Body of pancreas (tissue), 4 donors: ENCODE results near the gene YPEL5. TPM values are rescaled to one million over a fixed set of nuclear protein-coding genes. Genes with fewer than 3 reads are reported as not detected.
"Not testable (repeated sequence)": the region's sequence is repeated elsewhere in the genome, so short reads cannot be mapped to it uniquely, and the experiment has no call there.

Experiments used
- ATAC-seq: fragments of 150-250 bp; one replicate; pipeline ENCODE4 v1.9.1; 2016
- DNase-seq, 4 donors: peaks; one replicate each; pipeline ENCODE4 v3.0.0-alpha.2; 2019
- H3K27ac ChIP-seq, 4 donors: fragments of 200-600 bp; sonication (generic); 1 replicate in 3 of 4; 2 replicates in 1 of 4; pipeline versions ENCODE4 v1.5.1 to v1.6.1; 2016 to 2019; ENCODE audit warnings: mild to moderate bottlenecking in 1 of 4, mixed read lengths in 1 of 4, moderate library complexity in 1 of 4
- H3K27me3 ChIP-seq, 2 donors: fragments of 200-600 bp; sonication (generic); one replicate each; pipeline ENCODE4 v1.6.0; 2016; ENCODE audit warnings: mild to moderate bottlenecking in 1 of 2
- H3K36me3 ChIP-seq, 2 donors: fragments of 200-600 bp; sonication (generic); replicated peaks in 1 of 2; 2 replicates each; pipeline ENCODE4 v1.5.1; 2016; ENCODE audit warnings: low read depth in 2 of 2; ENCODE audit not compliant: insufficient read depth in 1 of 2
- H3K4me1 ChIP-seq: fragments of 200-600 bp; sonication (generic); one replicate; pipeline ENCODE4 v1.6.0; 2016
- H3K4me3 ChIP-seq, 2 donors: fragments of 200-600 bp; sonication (generic); 1 replicate in 1 of 2; 2 replicates in 1 of 2; pipeline ENCODE4 v1.5.1; 2016 to 2019
- H3K9me3 ChIP-seq, 3 donors: fragments of 200-600 bp; sonication (generic); 1 replicate in 2 of 3; 2 replicates in 1 of 3; pipeline ENCODE4 v1.5.1; 2016
- CTCF ChIP-seq, 7 experiments: fragments of 450-650 bp in 4 of 7; fragments of 200-600 bp in 3 of 7; sonication (generic) in 3 of 7; IDR thresholded peaks; one replicate each; pipeline ENCODE4 v1.5.1; 2016 to 2019; ENCODE audit warnings: antibody characterized with exemption in 7 of 7
- POLR2A ChIP-seq, 3 donors: fragments of 450-650 bp; IDR thresholded peaks; one replicate each; pipeline ENCODE4 v1.6.1; 2016; ENCODE audit warnings: antibody characterized with exemption in 3 of 3, mild to moderate bottlenecking in 2 of 3
- WGBS, 2 donors: methylation state at CpG; one replicate each; pipeline ENCODE4 v1.1.5; 2017; 5-methylcytosine and 5-hydroxymethylcytosine counted together
- intact Hi-C: fragments of 100-400 bp; cut with DNase I; formaldehyde crosslinking; loops from one replicate; pipeline ENCODE4 v1.15.1; 2023
- total RNA-seq, 2 donors: library from RNA; depleted of rRNA; stranded (reverse); fragments of >200 nt; gene quantifications; one replicate each; pipeline ENCODE4 v1.1.0, GENCODE V29; 2016

YPEL5 gene
- total RNA-seq, 2 donors from 2014 or later, result 29.3 to 36.6 TPM

- ATAC-seq, result no peak
- TF ChIP-seq CTCF (IDR thresholded peaks at IDR 0.05) (no peak), POLR2A (IDR thresholded peaks at IDR 0.05) (no peak)
- DNase-seq, result no peak
- H3K27me3 ChIP-seq, result no peaks in the 10 kb centered on the region
- intact Hi-C loops, result no loop called here
- no peak overlapping the region for H3K4me3 ChIP-seq
- no peaks in the 10 kb centered on the region for H3K36me3 ChIP-seq
- H3K9me3 ChIP-seq, result no peaks in the 10 kb centered on the region
- WGBS, 2 donors, result 77% methylated on average over 6 of the region's 6 CpGs
- H3K4me1 ChIP-seq, result peaks cover 8% of the 10 kb centered on the region
- no peak overlapping the region for H3K27ac ChIP-seq
Observed at GRCh38 chr2:30110773-30111172, 36.0 kb upstream of the YPEL5 start.

- intact Hi-C loops, H3K4me1 ChIP-seq, H3K36me3 ChIP-seq, H3K27me3 ChIP-seq, H3K9me3 ChIP-seq, ATAC-seq, DNase-seq, H3K4me3 ChIP-seq, H3K27ac ChIP-seq: not testable (repeated sequence)
- 61 to 87% methylated on average over 10 to 19 of the region's 19 CpGs for WGBS, 2 donors
Observed at GRCh38 chr2:30111186-30111585, 35.6 kb upstream of the YPEL5 start.

GRCh38 chr2:30112561-30112960, 34.2 kb upstream of the YPEL5 start:
- TF ChIP-seq POLR2A (IDR thresholded peaks at IDR 0.05) (no peak), CTCF (IDR thresholded peaks at IDR 0.05) (no peak)
- ATAC-seq, result no peak
- WGBS, 2 donors, result 84 to 93% methylated on average over 9 to 10 of the region's 10 CpGs
- peaks cover 8% of the 10 kb centered on the region for H3K4me1 ChIP-seq
- no peak overlapping the region for H3K27ac ChIP-seq
- H3K4me3 ChIP-seq, result no peak overlapping the region
- intact Hi-C loops, result no loop called here
- no peak for DNase-seq
- H3K36me3 ChIP-seq, result no peaks in the 10 kb centered on the region
- no peaks in the 10 kb centered on the region for H3K9me3 ChIP-seq
- no peaks in the 10 kb centered on the region for H3K27me3 ChIP-seq

- H3K4me1 ChIP-seq, result peaks cover 8% of the 10 kb centered on the region
- ATAC-seq (peak; percentile 35), DNase-seq (peak in 1 of 4 donors; percentile 7)
- no peaks in the 10 kb centered on the region for H3K9me3 ChIP-seq
- intact Hi-C loops, result no loop called here
- H3K4me3 ChIP-seq, result no peak overlapping the region
- no peaks in the 10 kb centered on the region for H3K27me3 ChIP-seq
- no peak for TF ChIP-seq POLR2A (IDR thresholded peaks at IDR 0.05)
- WGBS, 2 donors, result 38 to 55% methylated on average over 5 of the region's 5 CpGs
- no peaks in the 10 kb centered on the region for H3K36me3 ChIP-seq
- no peak overlapping the region for H3K27ac ChIP-seq
Observed at GRCh38 chr2:30113617-30114293, 33.1 kb upstream of the YPEL5 start.

GRCh38 chr2:30115141-30115980, 31.4 kb upstream of the YPEL5 start:
- peaks cover 8% of the 10 kb centered on the region for H3K4me1 ChIP-seq
- intact Hi-C loops, result no loop called here
- H3K4me3 ChIP-seq, result no peak overlapping the region
- WGBS, 2 donors, result 53 to 54% methylated on average over 19 of the region's 19 CpGs
- DNase-seq (peak; percentile 87 to 92 (median 90)), ATAC-seq (peak; percentile 90)
- H3K36me3 ChIP-seq, result no peaks in the 10 kb centered on the region
- no peaks in the 10 kb centered on the region for H3K9me3 ChIP-seq
- no peak overlapping the region for H3K27ac ChIP-seq
- no peak for TF ChIP-seq POLR2A (IDR thresholded peaks at IDR 0.05)
- TF ChIP-seq CTCF (IDR thresholded peaks at IDR 0.05), result peak; percentile 78 to 95 (median 92)
- H3K27me3 ChIP-seq, result no peaks in the 10 kb centered on the region
